Middle frontal gyrus (tissue), 1 donor: Measurements from ENCODE around the gene ABCA1.
"Not testable (repeated sequence)": the region's sequence is repeated elsewhere in the genome, so short reads cannot be mapped to it uniquely, and the experiment has no call there.

ENCODE experiments used
- DNase-seq: peaks from one replicate; pipeline ENCODE4 v3.0.0-alpha.2; 2015; ENCODE audit warnings: low spot score; ENCODE audit errors: extremely low spot score

The ABCA1 gene

DNA sequence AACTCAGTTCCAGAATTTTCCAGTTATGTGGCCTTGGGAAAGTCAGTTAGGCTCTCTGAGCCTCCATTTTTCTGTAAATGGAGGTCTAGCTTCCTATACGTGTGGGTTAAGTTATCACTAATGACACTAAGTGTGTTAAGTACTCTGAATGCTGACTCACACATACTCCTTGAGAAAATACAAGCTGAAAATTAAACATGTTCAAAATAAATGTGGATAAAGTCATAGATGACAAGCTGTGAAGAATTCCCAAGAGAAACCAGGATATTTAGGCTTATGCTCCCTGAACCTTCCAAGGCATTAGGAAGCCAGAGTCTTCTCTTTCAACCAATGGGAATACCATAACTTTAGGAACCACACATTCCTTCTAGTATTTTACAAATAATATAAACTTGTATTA, 58.1 kb downstream of the ABCA1 start:
- no peak for DNase-seq

DNA sequence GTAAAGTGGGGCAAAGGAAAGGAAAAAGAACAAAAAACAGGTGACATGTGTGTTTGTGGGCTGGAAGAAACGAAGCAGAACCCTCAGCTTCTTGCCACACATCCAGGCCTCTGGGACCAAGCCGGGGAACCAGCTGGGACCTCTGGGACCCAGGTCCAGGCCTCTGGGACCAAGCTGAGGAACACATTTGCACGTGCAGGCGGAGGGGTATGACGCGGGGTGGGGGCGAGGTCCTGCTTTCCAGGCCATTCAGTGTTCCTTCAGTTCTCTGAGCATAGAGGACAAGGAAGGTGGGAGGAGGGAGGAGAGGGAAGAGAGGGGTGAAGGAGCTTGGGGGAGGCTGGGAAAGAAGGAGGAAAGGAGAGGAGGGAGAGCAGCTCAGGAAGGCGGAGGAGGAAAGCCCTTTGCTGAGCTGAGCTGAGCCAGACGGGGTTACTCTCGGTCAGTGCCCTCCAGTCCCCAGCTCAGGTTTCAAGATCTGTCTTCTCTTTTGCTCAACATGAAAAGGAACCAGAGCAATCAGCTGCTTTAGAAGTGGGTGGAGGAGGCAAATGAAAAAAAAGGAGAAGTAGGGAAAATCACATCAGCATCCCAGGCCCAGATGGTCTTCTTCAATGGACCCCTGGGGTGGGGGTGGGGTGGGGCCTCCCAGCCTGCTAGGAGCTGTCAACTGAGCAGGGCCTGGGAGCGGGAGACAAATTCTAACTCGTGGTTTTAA, 59.1 kb downstream of the ABCA1 start:
- DNase-seq = no peak

DNA sequence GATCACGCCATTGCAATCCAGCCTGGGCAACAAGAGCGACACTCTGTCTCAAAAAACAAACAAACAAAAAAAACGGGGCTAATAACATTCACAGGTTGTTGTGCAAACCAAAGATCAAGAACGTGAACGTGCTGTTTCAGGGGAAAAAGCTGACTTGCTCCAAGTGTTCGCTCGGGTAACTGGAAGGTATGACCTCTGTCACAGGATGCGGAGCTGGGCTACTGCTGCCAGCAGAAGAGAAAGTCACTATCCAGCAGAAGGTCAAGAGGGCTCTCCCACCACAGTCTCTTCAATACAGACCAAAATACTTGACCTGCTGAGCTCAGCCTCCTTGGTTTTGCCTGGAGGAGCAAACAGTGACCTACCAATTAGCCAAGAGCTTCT, 59.7 kb downstream of the ABCA1 start:
- DNase-seq = no peak

DNA sequence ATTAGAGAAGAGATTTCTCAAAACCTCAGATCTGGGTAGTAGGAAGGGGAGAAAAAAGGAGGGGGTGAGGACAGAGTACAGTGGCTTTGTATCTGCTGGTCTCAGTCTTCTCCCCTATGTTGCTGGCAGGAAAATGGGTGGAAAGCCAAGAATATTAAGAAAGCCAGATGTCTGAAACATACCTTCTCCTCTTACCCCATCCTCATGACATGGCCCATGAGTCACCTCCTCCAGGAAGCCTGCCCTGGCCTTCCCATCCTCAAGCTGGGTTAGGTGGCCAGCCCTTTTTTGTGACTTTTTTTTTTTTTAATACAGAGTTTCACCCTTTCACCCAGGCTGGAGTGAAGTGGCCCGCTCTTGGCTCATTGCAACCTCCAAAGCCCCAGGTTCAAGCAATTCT, 61.8 kb downstream of the ABCA1 start:
- DNase-seq = no peak

DNA sequence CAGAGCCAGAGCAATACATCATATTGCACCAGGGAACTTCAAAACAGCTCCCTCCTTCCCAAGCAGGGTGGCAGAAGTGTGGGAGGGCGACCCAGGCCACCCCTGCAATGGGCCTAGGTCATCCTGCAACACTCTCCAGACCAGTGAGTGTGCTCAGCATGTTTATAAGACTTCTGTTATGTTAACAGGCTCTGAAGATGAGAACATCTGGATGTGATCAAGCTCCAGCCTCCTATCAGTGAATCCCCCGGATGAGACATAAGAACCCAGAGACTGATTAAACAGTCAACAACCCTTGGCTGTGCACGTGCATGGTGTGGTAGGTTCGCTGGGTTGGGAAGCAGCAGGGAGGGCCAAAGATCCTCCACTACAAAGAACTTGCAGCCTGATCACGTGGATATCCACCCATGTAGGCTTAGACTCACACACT, 63.3 kb downstream of the ABCA1 start:
- no peak for DNase-seq

DNA sequence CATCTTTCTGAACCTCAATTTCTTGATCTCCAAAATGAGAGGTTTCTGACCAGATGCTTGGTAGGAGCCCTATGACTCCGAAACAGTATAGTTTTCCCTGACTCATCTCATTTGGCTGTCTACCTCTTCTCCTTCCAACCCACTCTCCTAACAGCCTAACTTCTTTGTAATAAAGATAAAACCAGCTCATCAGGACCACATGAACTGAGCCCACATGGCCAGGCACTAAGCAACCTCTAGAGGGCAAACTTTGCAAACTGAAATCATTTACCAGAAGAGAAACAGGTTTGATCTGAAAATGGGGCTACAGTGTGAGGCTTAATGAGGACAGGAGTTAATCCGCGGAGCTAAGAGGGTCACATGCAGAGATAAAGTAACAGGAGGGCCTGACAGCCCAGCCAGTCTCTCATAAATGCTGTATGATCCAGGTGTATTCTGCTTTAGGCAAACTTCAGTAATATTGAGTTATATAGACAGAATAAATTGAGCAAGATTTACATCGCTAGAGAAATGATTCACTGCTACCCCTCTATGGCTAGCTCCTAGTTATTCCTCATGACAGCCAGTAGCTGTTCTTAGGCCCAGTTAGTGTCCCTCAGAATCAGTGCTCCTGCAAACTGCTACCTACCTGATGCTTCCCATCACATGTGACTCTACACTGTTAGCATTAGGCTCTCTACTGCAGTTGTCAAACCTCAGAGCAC, 64.6 kb downstream of the ABCA1 start:
- DNase-seq = peak; percentile 49

DNA sequence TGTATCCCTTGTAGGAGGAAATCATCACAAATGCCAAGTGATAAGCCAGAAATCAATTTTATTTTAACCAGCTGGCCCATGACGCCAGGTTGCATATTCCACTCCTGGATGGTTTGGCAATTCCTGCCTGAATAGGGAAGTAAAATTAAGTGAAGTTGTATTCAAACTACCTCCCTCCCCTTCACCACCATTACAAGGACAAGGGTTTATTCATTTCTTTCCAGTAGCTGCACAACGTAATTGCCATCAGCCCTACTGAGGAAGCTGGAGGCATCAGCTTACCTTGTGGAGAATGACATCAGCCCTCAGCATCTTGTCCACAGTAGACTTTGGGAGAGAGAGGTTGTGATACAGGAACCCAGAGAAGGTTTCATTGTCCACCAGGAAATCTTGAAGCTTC, 66.6 kb downstream of the ABCA1 start:
- DNase-seq = no peak

DNA sequence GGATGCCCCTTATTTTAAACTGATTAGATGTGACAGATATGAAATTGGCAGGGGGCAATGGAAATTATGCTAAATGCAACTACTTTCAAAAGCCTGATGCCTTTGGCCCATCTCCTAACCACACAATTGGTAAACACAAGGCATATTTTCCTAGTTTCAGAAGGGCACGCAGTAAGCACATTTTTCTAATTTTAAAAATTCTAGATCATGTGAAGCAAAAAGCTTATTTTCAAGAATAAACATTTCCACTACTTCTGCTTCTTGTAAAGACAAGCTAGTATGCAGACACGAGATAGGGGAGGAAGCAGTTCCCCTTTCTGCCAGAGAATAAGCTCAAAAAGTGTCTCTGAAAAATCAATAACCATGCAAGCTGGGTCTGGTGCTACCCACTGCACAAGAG, 67.7 kb downstream of the ABCA1 start:
- no peak for DNase-seq

DNA sequence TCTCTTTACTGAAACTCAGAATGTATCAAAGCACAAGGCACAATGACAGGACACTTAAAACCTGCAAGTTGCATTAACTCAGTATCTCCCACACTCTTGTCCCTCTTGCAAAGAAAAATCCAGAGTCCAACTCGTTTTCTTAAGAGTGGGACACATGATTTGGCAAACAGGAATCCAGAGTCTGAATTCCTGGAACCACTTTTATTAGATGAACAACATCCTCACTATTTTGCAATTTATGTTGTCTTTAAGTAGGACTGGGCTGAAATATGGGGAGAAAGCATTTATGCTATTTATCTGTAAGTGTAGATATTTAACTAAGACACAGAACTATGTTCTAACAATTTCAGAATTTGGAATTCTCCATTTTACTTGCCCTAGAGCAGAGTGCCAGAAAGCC, 69.1 kb downstream of the ABCA1 start:
- no peak for DNase-seq

DNA sequence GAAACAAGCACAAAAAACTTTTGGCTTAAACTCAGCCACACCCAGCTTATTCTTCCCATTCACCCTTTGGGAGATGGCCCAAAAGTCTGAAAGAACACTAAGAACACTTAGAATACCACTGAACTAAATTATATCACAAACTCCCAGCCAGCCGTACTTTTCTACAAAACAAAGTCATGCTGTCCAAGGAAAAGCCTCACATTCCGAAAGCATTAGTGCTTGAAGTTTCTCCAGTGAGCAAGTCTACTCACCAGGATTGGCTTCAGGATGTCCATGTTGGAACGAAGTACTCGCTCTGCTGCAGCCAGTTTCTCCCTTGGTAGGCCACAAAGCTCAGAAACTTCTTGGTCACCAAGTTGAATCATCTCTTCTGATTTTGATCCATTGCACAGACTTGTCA, 69.7 kb downstream of the ABCA1 start:
- DNase-seq = no peak

DNA sequence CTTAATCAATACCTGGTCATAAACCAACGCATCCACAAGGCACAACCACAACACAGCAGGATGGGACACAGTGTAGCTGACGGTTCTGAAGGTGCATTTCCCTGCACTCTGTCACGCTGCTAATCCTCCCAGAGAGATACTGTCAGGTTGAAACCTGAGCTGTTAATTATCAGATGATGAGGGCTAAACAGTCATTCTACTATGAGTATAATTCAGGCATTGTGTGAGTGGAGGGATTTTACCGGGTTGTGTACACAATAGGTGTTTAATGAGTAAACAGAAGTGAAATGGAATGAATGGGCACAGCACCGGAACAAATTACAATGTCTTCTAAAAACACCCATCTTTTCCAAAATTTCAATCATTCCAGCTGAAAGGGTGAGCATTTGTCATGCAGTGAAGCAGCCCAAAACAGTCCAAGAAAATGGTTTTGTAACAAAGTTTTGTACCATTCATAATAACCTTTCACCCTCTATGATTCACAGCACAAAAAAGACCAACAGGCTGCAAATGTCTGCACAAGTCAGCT, 71.5 kb downstream of the ABCA1 start:
- no peak for DNase-seq

DNA sequence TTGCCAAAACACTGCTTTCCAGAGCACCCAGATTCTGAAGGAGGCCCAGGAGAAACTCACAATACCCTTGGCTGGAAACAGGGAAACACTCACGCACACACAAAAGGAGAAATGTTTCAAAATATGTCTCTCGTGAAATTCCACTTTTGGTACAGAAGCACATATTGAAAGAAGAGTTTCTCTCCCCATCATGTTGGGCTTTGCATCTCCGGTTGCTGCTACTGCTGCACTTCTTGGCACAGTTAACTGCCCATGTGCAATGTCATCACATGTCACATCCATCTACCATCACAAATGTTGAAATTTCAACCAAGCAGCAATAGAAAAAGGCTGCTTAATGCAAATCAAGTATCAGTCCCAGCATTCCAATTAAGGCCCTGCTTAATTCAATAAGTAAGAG, 72.1 kb downstream of the ABCA1 start:
- DNase-seq = no peak

DNA sequence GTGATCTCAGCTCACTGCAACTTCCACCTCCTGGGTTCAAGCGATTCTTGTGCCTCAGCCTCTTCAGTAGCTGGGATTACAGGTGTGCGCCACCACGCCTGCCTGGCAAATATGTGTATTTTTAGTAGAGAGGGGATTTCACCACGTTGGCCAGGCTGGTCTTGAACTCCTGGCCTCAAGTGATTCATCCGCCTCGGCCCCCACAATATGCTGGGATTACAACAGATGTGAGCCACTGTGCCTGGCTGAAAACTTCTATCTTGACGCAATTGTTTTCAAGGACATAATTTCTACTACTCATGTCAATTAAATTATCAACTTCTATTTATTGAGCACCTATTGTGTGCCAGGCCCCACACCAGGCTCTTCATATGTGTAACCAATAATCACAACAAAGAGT, 72.7 kb downstream of the ABCA1 start:
- DNase-seq = not testable (repeated sequence)

DNA sequence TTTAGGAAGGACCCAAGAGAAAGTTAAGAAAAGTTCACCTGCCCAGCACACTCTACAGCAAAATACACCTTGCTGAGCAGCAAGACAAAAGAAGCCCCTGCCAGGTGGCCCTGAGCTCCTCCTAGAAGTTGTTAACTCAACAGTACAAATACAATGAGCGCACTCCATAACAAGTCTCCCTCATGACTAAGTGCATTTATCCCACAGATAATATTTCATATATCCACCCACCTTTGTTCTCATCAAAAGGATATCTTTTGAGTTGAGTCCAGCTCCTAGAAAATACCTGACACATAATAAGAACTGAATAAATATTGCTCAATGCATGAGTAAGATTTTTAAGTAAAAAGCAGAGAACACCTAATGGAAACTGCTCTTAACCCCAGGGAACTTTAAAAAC, 73.3 kb downstream of the ABCA1 start:
- no peak for DNase-seq

DNA sequence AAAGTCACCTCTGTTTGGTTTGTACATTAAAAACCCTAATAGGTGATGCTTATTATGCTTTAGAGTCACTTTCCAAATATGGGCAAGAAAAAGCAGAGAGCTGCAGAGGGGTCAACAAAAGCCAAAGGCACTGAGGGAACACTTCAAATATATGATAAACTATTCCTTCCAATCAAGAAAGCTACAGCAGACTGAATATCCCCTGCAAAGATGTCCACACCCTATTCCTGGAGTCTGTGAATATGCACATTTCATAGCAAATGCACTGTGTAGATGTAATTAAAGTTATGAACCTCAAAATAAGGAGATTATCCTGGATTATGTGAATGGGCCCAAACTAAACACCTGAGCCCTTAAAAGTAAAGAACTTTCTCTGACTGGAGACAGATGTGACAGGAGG, 74.3 kb downstream of the ABCA1 start:
- no peak for DNase-seq

DNA sequence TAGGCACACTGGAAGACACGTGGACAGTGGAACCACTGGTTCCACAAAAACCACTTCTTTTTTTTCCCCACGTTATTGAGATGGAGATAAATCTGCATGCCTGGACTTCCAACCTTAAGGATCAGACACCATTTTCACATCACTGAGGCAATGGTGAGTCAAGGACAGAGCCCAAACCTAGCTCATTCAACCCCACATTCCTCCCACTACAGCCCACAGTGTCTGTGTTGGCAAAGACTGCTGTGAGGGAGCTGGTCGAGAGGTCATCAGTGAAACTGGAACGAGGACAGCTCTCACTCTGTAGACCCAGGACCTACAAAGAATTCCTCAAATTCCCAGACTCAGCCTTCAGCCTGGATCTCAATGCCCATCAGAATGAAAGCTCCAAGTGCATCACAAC, 74.8 kb downstream of the ABCA1 start:
- DNase-seq = no peak

DNA sequence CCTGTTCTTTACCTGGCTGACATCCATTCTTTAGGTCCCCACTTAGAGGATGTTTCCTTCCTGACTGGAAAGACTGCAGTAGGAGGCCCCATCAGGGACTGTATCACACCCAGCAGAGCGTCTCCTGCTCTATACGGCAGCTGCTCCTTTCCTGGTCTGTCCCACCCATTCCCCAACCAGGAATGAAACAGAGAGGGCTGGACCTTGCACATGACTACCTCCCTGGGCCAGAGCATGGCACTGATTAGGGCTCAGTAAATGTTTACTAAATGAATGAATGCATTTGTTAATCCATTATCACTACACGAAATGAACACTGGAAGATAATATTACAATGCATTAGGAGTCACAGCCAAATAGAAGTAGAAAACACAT, 76.4 kb downstream of the ABCA1 start:
- no peak for DNase-seq

DNA sequence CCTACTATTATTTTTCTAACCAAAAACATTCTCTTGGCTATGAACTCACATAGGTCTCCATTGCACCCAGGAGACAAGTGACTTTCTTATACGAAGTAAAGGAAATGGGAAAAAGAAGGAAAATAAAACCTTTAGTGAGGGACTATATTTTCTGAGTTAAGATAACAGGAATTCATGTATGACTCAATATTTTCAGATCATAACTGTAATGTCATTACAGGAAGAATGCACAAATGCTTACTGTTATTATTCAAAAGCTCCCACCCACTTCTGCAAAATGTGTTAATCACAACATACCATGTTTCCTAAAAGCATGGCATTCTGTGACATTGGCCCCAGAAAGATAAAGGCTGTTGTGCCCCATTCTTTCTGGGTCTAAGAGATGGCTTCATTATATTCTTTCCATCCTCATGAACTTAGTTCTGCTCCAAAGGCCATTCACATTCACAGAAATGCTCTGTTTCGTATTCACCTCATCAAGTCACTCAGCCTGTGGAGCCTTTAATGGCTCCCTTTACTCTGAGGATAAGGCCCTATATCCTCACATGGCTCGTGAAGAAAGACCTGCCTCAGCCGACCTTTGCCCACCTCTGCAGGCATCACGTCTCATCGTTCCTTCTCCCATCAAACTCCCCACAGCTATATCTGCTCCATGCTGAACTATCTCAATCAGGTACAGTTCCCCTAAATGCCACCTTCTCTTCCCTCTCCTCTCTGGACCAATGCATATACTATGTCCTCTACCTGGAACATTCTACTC, 77.0 kb downstream of the ABCA1 start:
- no peak for DNase-seq

DNA sequence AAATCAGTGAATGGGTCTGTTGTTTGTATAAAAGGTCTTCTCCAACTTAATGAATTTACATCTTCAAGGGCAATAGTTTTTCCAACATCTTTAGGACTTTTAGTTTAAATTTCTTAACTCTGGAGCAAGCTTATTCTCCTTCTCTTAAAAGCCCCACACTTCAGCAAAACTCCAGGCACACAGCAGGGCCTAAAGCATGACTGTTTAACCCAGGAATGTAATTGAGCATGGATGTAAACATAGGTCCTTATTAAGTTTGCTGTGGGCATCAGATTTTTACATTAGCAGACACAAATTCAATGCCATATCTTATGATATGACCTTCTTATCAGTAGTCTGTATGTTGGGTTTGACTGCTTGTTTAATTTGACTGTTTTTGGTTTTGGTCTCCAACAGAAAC, 78.9 kb downstream of the ABCA1 start:
- no peak for DNase-seq

DNA sequence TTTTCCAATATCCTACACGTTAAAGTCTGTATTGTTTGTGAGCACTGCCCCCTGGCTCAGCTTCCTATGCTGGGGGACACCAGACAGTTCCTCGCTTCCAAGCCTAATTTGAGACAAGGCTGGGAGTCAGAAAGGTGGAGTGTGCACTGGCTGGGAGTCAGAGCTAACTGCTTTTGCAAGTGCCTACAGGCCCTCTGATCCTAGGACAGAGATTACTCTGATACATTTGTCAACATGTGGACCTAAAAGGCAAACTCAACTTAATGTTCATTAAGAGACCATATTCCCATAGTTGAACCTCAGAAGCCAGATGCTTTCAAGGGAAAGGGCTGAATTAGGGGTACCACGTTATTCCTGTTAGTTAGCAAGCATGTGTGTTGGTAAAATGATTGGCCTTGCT, 83.2 kb downstream of the ABCA1 start:
- DNase-seq = no peak

DNA sequence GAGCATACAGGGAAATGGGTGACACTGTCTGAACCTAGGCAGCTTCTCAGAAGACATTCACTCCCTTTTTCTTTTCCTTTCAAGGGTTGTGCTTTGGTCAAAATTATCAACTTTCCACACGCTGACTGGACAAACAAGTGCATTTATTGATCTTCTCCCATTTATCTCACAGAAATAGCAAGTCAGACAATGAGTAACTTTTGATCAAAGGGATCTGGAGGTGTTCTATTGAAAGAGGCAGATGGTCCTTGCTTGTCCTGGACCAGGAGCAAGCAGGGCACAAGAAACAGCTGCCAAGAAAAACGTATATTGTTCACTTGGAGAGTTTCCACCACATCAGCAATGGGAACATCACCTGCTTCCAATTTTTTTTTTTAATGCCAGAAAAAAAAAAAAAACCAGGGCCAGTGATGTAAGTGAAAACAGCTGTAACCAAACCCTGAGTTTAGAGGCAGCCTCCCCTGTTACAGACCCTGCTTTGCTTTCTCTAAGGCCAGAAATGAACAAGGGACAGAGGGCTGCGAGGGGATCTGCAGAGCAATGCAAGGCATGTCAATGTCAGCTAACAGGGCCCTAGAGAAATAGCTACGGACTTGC, 84.2 kb downstream of the ABCA1 start:
- DNase-seq = no peak

DNA sequence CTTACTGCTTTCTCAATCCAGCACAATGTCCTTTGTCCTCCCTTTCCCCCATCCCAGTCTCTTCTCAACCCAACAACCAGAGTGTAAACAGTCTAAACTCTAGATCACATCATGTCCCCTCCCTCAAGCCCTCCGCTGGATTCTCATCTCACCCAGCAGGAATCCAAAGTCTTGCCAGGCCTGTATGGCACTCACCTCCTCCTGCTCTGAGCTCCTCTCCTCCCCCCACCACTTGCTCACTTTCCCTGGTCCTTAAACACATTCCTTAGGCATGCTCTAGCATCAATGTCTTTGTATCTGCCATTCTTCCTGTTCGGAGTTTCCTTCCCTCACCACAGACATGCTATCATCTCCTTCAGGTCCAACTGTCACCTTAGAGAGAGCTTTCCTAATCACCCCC, 85.3 kb downstream of the ABCA1 start:
- no peak for DNase-seq
